NOMO-1 (cell line): ENCODE data around the gene EPHA7.

Experiments used
- DNase-seq, 2 experiments: peaks; one replicate each; lab custom pipeline; 2025; ENCODE audit not compliant: unreplicated experiment in 2 of 2; lab: John Stamatoyannopoulos, UW

The EPHA7 gene

GRCh38 chr6:93394471-93394870, 24.9 kb downstream of the EPHA7 start:
- DNase-seq, result no peak

GRCh38 chr6:93393554-93394074, 25.7 kb downstream of the EPHA7 start:
- no peak for DNase-seq

GRCh38 chr6:93392797-93393196, 26.6 kb downstream of the EPHA7 start:
- DNase-seq, result no peak

- DNase-seq, result no peak
Measured at GRCh38 chr6:93391965-93392364, 27.4 kb downstream of the EPHA7 start.

- no peak for DNase-seq
Measured at GRCh38 chr6:93389192-93389591, 30.2 kb downstream of the EPHA7 start.

- DNase-seq, result no peak
Measured at GRCh38 chr6:93388070-93388469, 31.3 kb downstream of the EPHA7 start.

- DNase-seq, result no peak
Measured at GRCh38 chr6:93376026-93376540, 43.3 kb downstream of the EPHA7 start.

- DNase-seq, result no peak
Measured at GRCh38 chr6:93373445-93373844, 45.9 kb downstream of the EPHA7 start.

GRCh38 chr6:93371756-93372155, 47.6 kb downstream of the EPHA7 start:
- no peak for DNase-seq

- DNase-seq, result no peak
Measured at GRCh38 chr6:93369586-93370134, 49.7 kb downstream of the EPHA7 start.

- DNase-seq, result no peak
Measured at GRCh38 chr6:93366506-93366905, 52.9 kb downstream of the EPHA7 start.

- DNase-seq, result no peak
Measured at GRCh38 chr6:93365445-93365844, 53.9 kb downstream of the EPHA7 start.

GRCh38 chr6:93358435-93358834, 60.9 kb downstream of the EPHA7 start:
- DNase-seq, result no peak

- DNase-seq, result no peak
Measured at GRCh38 chr6:93352604-93353003, 66.8 kb downstream of the EPHA7 start.

- no peak for DNase-seq
Measured at GRCh38 chr6:93351222-93351621, 68.1 kb downstream of the EPHA7 start.

- no peak for DNase-seq
Measured at GRCh38 chr6:93350774-93351173, 68.6 kb downstream of the EPHA7 start.

GRCh38 chr6:93344333-93344835, 75.0 kb downstream of the EPHA7 start:
- no peak for DNase-seq

- no peak for DNase-seq
Measured at GRCh38 chr6:93343476-93343875, 75.9 kb downstream of the EPHA7 start.

GRCh38 chr6:93341900-93342613, 77.3 kb downstream of the EPHA7 start:
- no peak for DNase-seq

GRCh38 chr6:93337772-93338394, 81.5 kb downstream of the EPHA7 start:
- DNase-seq, result no peak

GRCh38 chr6:93337014-93337413, 82.3 kb downstream of the EPHA7 start:
- no peak for DNase-seq
